SK-N-DZ (cell line): ENCODE results near the gene ZDHHC14.

ENCODE experiments used
- DNase-seq: peaks from one replicate; pipeline ENCODE4 v3.0.0-alpha.2; 2015; ENCODE audit warnings: low spot score

The ZDHHC14 gene

DNA sequence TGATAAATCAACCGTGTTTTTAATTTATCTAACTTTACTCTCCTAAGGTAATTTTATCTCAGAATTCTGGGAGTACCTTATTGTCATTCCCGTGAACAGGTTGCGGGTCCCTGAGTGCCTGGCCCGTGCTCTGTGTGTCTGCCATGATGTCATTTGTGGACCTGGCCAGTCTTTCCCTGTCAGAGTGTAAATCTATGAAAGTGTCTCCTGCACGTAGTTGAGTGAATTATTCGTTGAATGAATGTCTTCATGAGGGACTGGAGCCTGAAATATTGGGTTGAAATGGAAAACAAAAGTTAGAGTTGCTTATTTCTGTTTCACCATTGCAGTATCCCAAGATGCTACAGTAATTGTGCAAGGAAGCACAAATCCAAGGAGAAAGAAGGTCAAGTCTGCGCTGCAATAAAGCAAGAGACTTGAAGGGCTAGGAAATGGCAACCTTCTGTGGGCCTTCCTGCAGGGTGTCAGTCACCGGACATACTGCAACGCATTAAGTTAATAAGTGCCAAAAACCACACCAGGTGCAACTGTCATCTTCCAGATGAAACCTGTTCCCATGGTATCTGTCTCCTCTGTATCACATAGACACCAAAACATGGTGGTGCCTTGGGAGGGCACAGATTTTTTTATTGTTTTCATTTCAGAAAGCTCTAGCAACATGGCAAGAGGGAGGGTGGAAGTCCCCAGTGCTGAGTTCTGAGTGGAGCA lies 135.5 kb downstream of the ZDHHC14 start:
- no peak for DNase-seq

DNA sequence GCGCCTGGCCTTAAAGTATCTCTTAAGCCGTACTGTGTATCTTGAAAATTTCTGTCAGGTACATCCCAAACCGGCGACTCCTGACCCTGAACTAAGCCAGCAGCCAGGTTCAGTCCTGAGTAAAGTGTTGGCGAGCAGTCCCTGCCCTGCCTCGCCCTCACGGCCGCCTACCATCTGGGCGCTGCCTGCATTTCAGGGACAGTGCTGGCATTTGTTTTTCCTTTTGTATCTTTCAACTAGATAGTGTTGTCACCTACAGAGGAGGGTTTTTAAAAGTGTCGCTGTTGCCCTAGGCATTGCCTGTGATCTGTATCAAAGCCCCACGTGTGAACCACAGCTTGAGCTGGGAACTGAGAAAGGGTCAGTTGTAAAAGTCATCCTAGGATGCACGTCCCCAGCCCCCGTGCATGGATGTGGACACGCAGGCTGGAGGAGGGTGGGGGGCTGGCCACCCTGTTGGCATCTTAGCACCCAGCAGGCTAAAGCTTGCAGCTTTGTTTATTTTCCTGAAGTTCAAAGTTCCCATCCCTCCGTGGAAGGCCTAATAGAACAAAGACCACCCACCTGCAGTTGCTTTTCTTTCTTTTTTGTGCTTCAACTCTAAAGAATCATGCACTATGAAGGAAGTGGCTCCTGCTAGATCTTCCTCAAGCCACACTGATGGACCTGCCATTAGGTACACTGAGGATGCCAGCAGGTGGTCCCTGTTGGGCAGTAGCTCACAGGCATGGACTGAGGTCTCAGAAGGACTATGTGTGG lies 136.8 kb downstream of the ZDHHC14 start:
- DNase-seq = no peak

DNA sequence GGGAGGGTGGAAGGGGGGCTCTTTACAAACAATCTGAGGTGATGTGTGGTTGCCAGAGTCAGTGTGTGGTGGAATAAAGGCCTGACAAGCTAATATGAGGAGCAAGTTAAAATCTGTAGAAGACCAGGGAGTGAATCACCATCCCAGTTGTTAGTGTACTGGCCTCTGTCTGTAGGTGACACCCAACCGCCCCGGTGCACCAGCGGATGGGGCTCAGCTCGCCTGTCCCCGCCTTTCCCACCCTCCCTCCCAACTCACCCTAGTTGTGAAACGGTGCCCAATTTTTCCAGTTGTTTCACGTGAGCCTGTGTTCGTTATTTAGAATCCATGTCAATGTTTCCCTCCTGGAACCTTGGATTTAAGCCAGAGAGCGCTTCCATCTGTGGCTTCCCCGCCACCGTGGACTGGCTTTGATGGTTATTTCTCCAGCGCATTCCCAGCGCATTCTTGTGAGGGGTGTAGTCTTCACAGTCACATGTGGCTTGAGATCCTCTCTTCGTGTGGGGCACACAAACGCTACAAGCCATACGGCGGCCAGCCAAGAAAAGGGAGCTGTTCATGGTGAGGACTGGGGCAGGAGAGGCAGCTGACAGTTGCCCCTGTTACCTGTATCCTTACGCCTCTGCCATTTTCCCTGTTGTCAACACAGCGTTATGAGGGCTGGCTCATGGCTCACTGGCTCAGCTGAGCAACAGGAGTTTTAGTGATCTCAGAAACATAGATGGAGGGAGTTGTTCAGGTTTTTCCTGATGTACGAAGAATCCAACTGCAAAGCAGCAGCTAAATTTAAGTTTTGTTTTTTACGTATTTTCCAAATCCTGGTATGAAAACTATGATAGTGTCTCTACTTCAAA lies 137.6 kb downstream of the ZDHHC14 start:
- DNase-seq = no peak

DNA sequence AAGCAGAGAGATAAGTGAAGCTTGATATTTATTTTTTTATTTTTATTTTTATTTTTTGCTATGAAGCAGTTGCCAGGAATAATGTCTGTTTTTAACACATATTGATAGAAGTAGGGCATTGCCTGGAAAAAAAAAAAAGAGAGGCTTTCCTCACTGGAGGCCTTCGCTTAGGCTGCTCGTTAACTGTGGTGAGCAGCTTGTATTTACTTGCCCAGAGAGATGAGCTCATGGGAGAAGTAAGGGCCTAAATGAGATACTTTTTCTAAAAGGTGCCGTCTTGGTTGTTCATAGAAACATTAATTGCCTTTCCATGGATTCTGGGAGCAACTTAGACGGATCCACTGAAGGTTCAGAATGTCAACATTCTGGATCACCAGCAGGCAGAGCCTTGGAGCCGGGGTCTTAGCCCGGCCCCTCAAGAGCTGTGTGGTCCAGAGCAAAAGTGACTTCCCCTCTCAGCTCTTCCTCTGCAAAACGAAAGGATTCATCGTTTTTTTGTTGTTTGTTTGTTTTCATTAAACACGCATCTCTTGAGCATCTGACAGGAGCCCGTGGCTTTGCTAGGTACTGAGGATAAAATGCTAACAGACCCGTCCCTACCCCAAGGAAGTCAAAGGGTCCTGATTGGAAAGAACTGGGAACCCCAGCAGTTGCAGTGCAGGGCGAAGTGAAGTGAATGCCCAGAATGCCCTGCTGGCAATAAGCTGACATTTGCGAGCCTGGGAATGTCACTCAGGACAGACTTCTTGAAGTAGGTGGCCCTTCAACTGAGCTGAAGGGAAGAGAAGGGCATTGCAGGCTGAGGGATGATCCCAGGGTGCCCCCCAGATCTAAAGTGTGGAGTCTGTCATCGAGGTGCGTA lies 138.5 kb downstream of the ZDHHC14 start:
- DNase-seq = no peak

DNA sequence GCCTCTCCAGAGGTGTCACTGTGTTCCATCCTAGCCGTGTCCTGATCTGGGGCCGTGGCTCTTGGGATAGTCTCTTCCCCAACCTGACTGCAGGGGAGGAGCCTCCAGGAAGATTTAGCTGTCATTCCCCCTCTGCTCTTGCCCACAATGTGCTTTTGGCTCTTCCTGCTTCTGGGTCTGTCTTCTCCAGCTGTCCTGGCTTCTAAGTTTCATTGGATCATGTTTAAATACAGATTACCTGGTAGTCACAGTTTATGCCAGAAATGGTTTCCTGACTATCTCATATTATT lies 139.1 kb downstream of the ZDHHC14 start:
- no peak for DNase-seq

DNA sequence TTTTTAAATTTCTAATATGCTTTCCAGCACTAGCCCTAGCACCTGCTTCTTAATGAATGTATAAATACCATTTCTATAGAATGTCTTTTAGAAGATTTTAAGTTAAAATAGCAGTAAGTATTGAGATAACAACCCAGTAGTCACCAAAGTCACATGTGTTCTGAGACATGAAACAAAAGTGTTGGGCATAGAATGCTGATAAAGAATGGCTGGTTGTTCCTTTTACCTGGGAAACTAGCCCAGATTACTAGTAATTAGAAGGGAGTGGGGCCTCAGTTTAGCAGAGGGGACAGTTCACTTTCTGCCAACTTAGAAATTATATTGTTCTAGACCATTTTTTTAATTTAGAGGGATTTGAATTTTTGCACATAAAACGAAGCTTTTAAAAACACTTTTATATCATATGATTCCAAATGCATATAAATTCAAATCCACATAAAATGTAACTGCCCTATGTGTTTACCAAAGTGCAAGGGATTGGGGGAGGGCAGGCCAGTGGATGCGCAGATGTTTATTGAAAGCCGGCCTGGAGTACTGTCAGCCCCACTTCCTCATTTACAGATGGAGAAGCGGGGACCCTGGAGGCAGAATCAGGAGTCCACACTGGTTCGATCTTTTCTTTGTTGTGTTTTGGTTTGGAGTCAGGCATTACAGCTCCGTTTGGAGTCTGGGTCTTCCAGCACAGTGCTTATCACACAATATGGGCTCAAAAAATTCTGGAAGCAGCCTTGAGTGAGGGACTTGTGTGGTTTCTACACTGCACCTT lies 139.8 kb downstream of the ZDHHC14 start:
- no peak for DNase-seq

DNA sequence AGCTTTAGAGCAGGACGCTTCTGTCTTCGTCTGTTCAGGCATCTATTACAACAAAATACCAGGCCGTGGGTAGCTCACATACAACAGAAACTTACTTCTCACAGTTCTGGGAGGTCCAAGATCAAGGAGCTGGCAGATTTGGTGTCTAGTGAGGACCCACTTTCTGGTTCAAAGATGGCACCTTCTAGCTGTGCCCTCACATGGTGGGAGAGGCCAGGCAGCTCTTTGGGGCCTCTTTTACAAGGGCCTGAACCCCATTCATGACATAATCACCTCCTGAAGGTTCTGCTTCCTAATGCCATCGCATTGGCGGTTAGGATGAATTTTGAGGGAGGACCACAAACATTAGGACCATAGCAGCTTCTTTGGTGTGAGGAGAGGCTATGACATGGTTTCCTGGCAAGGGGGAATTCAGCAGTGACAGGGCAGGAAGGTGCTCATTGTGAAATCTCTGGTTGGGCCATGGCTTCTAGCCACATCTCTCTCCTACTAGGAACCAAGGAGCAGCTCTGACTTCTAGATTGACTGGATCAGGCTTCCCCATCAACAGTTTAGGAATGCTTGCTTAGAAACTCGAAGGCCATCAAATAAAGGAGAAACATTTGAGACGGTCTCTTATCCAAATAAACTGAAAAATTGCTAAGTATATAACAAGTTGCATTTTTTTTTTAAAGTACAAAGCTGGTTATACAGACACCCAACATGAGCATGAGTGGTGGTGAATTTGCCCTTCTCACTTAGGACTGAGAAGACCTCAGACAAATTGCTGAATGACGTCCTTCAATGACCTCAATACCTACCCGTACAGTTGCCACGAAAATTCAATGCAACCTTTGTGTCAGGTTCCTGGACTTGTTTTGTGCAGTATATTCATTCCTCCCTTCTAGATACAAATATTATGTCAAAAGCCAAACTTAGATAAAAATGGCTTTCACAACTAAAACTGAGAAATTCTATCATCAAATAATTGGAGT lies 140.7 kb downstream of the ZDHHC14 start:
- DNase-seq = no peak

DNA sequence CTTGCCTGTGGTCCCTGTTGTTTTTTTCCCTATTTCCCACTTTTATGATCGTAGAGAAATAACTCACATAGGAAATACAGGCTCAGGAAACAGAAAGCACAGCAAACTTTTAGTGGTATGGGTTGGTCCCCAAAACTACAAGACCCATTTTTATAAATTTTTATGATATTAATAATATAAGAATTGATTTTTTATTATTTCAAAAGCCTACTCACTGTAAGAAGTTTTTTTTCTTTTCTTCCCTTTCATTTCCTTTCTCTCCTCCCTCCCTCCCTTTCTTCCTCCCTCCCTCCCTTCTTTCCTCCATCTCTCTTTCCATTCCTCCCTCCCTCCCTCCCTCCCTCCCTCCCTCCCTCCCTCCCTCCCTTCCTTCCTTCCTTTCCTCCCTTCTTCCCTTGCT lies 141.5 kb downstream of the ZDHHC14 start:
- DNase-seq = no peak

DNA sequence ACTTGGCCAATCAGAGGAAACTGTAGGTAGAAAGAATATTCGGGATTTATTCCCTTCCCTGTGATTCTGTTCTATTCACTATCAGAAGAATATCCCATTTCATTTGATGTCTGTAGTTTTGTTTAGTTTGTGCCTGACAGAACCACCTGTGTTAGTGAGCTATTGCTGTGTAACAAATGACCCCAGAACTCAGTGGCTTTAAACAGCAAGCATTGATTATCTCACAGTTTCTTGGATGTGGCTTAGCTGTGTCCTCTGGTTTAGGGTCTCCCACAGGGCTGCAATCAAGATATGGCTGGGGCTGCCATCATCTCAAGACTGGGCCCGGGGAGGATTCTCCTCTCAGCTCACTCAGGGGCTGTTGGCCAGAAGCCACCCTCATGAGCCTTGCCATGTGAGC lies 143.7 kb downstream of the ZDHHC14 start:
- DNase-seq = no peak

DNA sequence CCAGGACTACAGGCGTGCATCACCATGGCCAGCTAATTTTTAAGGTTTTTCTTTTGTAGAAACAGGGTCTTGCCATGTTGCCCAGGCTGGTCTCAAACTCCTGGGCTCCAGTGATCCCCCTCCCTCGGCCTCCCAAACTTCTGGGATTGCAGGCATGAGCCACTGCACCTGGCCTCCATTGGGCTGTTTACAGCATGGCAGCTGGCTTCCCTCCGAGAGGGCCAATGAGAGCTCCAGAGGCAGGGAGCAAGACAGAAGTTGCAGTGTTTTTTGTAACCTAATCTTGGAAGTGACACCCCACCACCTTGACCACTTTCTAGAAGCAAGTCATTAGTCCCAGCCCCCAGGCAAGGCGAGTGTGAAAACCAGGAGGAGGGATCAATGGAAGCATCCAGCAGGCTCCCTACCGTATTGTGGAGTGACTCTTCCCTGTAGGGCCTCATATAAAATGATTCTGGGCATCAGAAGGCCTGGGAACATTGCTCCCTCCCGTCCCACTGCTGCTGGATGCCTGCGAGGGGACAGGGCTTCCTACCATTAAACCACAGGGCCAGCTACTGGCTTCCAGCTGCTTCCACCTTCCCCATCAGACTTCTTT lies 144.4 kb downstream of the ZDHHC14 start:
- no peak for DNase-seq

DNA sequence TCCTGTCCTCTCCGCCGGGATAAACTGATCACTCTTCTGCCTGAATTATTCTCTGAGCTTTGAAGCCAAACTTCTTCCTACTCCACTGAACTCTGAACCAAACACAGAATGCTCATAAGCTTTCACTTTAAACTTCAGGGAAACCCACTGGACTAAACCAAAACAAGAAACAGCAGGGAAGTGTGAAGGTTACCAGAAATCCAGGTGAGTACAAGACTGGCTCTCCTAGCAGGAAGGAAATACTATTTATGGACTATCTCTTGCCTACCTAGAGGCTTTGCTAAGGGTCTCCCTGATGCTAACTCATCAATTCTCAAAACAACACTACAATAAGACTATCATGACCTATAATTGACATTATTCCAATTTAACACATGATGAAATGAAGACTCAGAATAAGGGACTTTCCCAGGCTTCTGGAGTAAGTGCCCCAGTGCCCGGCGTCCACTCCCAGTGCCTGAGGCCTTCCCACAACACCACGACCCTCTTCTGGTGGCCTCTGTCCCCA lies 145.0 kb downstream of the ZDHHC14 start:
- no peak for DNase-seq

DNA sequence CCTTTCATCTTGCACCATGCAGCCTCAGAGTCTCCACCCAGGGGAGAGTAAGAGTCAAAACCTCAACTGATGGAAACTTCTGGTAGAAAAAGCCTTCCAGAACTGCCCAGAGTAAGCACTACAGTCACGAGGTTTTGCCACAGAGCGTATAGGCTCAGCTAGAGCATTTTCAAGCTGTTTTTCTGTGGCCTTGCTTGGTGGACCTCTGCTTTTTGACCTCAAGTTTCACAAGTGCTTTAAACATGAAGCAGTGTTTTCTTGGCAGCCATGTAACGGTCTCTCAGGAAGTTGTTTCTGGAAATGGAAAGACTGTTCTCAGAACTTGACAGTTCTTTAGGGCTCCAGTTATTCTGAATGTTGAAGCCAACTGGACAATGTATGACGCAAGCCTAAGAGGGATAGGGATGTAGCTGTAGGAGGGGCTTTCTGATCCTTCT lies 146.5 kb downstream of the ZDHHC14 start:
- no peak for DNase-seq

DNA sequence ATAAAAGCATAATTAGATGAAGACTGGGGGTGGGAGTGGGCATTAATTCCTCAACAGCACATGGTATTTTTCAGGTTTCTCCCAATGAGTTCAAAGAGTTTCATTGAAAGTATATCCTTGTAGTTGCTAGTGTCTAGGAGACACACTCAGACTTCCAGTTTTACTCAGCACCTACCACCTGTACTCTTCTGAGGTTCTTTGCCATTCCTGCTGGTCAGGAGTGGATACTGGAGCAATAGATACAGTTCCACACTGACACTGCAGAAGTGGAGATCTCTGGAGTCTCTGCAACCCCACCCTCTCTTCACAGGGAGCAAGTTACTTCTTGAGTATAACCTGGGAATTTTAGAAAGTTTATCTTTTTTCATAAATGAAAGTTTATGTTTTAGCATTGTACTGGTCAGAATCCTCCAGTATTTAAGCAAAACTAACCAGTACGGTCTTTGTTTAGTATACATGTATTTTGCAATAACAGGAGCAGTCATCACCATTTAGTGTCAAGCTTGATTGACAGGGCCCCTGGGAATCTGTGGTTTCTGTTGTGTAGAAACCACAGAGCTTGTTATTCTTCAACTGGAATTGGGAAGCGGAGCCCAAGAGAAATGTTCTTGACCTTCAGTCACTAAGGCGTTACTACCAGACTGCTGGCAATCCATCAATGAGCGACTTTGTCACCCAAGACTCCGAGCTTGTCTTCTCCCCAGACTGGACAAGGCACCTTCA lies 148.1 kb downstream of the ZDHHC14 start:
- no peak for DNase-seq

DNA sequence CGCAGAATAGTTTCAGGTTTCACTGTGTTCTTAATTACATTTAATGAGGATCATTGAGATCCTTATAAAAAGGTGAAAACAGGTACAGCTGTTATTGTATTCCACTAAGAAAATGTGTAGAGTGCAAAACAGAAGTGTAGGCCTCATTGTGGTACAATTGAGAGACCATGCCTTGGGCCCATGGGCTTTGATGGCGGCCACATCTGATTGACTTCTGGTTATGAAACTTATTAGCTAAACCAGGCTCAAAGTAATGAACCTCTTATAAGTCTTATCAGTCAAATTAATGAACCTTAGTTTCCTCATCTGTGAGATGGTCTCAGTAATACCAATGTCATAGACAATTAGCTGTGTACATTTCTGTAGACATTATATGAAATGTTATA lies 148.7 kb downstream of the ZDHHC14 start:
- DNase-seq = no peak

DNA sequence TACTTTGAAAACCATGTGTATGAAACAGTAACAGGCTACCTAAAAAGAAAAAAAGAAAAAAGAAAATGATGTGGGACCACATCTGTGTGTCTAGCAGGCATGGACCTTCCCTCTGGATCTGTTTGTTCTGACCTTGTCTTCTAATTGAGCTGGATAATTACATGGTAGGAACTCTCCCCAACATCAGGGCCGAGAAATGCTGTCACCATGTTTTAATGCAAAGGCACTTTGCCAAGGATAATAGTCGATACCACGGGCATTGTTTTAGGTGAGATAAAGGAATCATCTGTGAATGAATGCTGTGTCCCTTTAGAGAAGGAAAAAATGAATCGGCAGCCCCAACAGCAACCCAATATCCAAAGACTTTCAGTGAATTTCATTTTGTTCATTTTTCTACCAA lies 149.1 kb downstream of the ZDHHC14 start:
- no peak for DNase-seq

DNA sequence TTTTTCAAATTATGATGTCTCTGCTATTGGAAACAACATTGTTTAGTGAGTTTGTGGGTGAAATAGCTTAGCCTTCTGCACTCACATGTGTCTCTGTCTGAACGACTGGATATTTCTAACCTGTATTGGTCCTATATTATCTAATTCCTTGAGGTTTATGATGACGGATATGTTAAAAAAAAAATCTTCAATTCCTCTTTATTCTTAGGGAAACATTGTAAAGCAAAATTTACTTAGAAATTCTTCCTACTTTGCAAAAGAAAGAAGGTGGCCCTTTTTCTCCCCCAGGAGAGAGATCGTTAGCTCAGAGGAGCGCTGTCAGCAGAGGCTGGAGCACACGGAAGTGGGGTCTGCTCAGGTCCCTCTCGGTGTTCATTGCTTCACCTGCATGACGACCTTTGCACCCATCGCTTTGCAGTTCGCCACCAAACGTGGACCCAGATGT lies 149.8 kb downstream of the ZDHHC14 start:
- DNase-seq = no peak

DNA sequence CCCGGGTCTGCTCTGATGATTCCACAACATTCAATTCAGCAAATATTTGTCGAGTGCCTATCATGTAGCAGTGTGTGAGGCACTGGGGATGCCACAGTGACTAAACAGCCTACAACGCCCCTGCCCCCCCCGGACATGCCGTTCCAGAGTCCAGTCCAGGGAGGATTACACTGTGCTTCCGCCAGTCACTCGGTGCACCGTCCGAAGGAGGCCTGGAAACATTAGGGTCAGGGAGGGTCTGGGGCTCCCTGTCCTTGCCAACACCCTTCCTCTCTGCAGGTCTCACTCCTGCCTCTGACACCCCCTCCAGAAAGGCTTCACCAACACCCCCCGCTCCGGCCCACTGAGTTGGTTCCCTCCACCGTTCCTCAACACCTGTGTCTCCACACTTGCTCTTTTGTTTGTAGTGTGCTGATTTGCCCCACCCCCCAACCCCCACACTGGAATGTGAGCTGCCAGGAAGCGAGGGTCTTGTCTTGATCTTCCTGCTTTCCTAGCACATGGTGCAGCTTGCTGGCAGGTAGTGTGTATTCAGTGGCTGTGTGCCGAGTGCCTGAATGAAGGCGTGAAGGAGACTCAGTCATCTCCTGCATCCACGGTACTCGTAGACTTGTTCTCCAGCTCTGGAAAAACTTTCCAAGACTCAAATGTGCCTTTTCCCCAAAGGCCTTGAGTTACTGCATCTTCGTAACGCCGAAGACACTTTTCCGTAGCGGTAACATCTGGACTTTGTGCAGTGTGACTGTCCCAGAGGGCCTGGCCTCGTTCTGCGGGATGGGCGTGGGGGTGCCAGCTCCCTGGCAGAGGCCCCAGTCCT lies 150.4 kb downstream of the ZDHHC14 start:
- DNase-seq = no peak
